Measurements from ENCODE around the gene ASTN2.

ASTN2 gene

GRCh38 chr9:116525611-116526010, 889.2 kb downstream of the ASTN2 start:
- DNase-seq (ENCODE audit: low spot score): no peak

GRCh38 chr9:116524778-116525470, 889.9 kb downstream of the ASTN2 start:
- no peak for DNase-seq (ENCODE audit: low spot score)

GRCh38 chr9:116520218-116520617, 894.6 kb downstream of the ASTN2 start:
- DNase-seq (ENCODE audit: low spot score): no peak

- DNase-seq (ENCODE audit: low spot score): no peak
Observed at GRCh38 chr9:116516456-116516855, 898.4 kb downstream of the ASTN2 start.

- no peak for DNase-seq (ENCODE audit: low spot score)
Observed at GRCh38 chr9:116515541-116515940, 899.3 kb downstream of the ASTN2 start.

- DNase-seq (ENCODE audit: low spot score): no peak
Observed at GRCh38 chr9:116506685-116507084, 908.2 kb downstream of the ASTN2 start.

- no peak for DNase-seq (ENCODE audit: low spot score)
Observed at GRCh38 chr9:116504893-116505480, 909.9 kb downstream of the ASTN2 start.

GRCh38 chr9:116504081-116504480, 910.8 kb downstream of the ASTN2 start:
- no peak for DNase-seq (ENCODE audit: low spot score)

- DNase-seq (ENCODE audit: low spot score): no peak
Observed at GRCh38 chr9:116502746-116503145, 912.1 kb downstream of the ASTN2 start.

GRCh38 chr9:116501871-116502270, 913.0 kb downstream of the ASTN2 start:
- no peak for DNase-seq (ENCODE audit: low spot score)

GRCh38 chr9:116499986-116500871, 914.6 kb downstream of the ASTN2 start:
- DNase-seq (ENCODE audit: low spot score): no peak

- DNase-seq (ENCODE audit: low spot score): no peak
Observed at GRCh38 chr9:116499434-116499833, 915.4 kb downstream of the ASTN2 start.

GRCh38 chr9:116497095-116497890, 917.6 kb downstream of the ASTN2 start:
- DNase-seq (ENCODE audit: low spot score): no peak

- no peak for DNase-seq (ENCODE audit: low spot score)
Observed at GRCh38 chr9:116496167-116496566, 918.7 kb downstream of the ASTN2 start.

GRCh38 chr9:116495725-116496124, 919.1 kb downstream of the ASTN2 start:
- DNase-seq (ENCODE audit: low spot score): no peak

- DNase-seq (ENCODE audit: low spot score): no peak
Observed at GRCh38 chr9:116494815-116495634, 919.8 kb downstream of the ASTN2 start.

- no peak for DNase-seq (ENCODE audit: low spot score)
Observed at GRCh38 chr9:116493183-116493860, 921.5 kb downstream of the ASTN2 start.

GRCh38 chr9:116491659-116492058, 923.2 kb downstream of the ASTN2 start:
- no peak for DNase-seq (ENCODE audit: low spot score)

GRCh38 chr9:116491219-116491618, 923.6 kb downstream of the ASTN2 start:
- DNase-seq (ENCODE audit: low spot score): no peak

GRCh38 chr9:116490321-116490720, 924.5 kb downstream of the ASTN2 start:
- DNase-seq (ENCODE audit: low spot score): no peak

- no peak for DNase-seq (ENCODE audit: low spot score)
Observed at GRCh38 chr9:116488373-116488772, 926.5 kb downstream of the ASTN2 start.
